ENCODE measurements around the gene TMEM259.
"Not testable (repeated sequence)": the region's sequence is repeated elsewhere in the genome, so short reads cannot be mapped to it uniquely, and the experiment has no call there.

Gene TMEM259

DNA sequence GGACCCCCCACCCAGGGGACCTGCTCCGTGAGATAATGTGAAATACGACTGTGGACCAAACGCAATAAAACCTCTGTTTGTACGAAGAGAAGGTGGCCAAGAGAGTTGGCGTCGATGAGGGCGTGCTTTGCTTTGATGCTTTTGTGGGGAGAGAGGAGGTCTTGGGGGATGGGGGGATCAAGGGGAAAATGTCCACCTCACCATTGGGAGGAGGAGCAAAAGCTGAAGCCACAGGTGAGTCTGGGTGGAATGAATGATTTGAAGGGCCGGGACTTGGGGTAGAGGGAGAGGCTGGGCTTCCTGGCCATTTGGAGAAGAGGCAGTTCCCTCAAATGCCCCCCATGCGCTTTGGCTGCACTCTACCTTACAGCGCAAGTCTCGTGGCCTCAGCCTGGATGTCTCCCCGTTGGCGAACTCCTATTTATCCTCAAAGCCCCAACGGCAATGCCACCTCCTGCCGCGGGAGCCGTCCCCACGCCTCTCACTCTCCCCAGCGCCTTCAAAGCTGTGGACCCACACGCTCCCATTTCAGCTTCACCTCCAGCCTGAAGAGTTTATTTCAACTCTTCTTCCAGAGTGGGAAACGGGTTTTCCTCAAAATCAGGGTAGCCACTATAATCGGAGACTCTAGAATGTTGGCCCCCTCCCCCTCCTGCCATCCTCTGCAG lies 18.2 kb upstream of the TMEM259 start:
- no peak for DNase-seq

DNA sequence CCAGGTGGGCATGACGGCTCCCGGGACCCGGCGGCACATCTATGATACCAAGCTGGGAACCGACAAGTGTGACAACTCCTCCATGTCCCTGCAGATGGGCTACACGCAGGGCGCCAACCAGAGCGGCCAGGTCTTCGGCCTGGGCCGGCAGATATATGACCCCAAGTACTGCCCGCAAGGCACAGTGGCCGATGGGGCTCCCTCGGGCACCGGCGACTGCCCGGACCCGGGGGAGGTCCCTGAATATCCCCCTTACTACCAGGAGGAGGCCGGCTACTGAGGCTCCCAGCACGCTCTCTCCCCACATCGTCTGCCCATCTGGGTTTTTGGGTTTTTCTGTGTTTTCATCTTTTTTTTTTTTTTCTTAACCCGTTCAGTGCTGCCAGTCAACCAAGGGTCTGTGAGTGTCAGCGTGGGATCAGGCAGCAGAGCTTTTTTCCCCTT lies 16.7 kb upstream of the TMEM259 start:
- no peak for DNase-seq

DNA sequence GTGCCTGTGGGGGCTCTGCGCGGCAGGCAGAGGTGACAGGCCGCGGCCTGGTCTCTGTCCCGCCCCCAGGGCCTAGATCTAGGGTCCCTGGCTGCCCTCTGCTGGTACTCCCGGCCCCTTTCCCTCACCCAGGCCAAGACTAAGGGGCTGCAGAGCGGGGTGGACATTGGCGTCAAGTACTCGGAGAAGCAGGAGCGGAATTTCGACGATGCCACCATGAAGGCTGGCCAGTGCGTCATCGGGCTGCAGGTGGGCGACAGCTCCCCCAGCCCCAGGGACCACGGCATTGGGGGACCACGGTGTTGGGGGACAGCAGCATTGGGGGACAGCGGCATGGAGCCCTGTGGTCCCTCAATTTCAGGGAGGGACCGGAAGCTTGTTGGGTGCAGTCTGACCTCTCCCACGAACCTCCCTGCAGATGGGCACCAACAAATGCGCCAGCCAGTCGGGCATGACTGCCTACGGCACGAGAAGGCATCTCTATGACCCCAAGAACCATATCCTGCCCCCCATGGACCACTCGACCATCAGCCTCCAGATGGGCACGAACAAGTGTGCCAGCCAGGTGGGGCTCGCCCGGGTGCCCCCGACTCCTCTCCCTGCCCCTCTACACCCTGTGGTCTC lies 15.2 kb upstream of the TMEM259 start:
- no peak for DNase-seq

DNA sequence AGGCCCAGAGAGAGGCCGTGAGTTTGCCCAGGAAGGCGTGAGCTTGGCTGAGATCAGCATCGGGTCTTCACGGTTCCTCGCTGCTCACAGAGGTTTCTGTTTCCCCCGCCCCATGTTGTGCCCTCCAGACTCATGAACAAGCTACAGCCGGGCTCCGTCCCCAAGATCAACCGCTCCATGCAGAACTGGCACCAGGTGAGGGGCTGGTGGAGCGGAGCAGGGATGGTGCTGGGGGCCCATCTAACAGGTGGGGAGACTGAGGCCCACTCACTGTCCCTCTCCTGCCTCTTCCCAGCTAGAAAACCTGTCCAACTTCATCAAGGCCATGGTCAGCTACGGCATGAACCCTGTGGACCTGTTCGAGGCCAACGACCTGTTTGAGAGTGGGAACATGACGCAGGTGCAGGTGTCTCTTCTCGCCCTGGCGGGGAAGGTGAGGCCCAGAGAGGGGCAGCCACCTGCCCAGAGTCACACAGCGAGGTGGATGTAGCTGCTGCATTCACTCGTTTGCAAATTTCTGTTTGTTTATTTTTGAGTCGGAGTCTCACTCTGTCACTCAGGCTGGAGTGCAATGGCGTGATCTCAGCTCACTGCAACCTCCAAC lies 11.4 kb upstream of the TMEM259 start:
- DNase-seq, result no peak

DNA sequence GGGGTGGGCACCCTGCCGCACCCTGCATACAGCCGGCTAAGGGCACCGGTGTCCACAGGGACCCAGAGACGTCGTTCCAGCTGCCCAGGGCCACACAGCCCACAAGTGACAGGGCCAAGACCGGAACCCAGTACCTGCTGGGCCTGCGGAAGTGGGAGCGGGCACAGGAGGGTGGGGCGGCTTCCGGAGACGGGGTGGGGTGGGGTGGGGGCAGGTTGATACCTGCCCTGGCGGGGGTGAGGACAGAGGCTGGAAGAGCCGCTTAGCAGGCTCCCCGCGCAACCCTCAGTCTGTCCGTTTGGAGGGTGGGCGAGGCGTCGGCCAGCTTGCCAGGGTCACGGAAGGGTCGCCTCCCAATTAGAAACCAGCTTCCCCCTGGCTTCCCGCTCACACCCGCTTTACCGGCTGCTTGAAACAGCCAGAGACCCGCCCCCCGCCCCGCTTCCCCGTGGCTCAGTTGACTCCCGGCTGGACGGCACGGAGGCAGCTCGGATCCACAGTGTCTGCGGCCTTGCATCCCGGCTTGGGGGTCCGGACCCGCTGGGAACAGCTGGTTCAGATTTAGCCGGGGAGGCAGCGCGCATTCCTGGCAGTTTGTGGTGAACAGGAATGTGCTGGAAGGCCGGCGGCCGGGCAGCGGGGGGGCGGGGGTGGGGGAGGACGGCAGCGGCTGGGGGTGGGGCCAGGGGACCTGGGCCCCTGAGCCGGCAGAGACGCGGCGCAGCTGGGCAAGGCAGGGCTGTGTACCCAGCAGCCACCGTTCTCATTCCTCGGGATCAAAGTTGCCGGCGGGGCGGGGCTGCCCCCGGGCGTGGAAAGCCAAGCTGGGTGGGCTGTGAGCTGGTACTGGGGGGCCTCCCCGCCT lies 7.4 kb upstream of the TMEM259 start:
- peak; percentile 56 for DNase-seq

DNA sequence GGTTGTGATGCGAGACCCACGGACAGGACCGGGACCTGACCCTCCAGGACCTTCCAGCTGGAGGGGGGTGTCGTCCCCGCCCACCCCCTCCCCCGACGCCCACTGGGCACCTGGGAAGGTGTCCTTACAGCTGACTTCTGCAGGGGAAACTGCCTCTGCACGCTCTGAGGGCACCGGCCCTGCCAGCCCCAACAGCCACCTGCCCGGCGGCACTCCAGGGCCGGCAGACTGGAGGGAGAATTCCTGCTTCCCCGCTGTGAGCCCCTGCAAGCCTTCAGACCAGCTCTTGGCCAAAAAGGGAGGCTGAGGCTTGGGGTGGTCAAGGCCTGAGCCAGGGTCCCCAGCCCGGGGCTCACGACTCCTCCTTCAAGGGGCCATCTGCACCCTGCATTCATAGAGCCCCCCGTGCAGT lies 6.7 kb upstream of the TMEM259 start:
- no peak for DNase-seq

DNA sequence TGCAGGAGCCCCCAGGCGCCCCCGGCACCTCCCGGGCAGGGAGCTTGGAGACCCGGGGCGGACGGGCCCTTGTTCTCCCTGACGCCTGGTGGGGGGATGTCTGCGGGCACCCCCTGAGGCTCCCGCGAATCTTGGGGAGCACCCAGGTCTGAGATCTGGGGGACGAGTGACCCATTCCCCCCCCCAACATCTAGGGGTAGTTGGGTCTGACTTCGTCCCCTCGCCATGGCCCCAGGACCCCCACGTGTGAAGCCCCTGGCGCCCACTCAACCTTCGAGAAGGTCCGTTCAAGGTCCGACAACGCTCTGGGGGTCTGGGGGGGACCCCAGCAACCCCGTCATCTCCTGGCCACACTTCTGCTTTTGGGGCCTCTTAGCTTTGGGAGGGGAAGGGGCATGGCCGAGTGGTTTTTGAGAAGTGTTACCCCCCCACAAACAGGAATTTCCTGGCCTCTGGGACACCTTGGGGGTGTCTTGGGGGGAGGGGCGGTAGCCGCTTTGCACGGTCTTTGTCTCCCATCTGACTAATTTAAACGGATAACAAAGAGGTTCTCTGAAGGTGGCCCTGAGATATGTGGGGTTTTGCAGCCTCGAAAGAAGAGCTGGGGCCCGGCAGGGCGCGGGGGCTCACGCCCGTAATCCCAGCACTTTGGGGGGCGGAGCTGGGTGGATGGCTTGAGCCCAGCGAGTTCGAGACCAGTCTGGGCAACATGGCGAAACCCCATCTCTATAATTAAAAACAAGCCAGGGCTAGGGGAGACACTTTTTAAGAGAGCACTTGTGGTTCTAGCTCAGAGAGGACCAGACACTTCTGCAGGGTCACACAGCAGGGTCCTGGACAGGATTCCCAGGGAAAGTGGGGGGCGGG lies 6.1 kb upstream of the TMEM259 start:
- no peak for DNase-seq

DNA sequence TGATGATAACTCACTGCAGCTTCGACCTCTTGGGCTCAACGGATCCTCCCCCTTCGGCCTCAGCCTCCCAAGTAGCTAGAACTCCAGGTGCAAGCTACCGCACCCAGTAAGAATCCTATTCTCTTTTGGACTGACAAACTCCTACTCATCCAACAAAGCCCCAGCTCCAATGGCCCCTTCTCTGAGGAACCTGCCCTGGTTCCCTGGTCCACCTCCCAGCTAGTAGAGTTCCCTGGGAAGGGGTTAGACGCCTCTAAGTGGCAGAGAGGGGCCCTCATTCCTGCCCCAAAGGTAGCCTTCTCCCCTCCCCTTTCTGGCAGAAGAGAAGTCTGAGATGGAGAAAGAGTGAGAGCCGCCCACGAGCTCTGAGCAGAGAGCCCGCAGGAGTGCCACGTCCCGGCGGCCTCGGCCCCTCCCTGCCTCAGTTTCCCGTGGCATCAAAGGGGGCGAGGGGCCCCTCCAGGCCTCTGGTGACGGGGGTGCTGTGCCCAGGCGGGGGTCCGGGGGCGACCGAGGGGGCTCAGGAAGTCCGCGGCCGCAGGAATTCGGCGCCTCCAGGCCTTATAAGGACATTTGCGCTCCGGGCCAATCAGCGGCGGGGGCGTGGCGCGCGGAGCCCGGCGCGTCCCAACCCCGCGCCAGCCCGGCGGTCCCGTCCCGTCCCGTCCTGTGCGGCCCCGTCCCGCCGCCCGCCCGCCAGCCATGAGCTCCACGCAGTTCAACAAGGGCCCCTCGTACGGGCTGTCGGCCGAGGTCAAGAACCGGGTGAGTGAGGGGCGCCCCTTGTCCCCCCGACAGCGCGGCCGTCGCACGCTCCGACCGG lies 5.2 kb upstream of the TMEM259 start, which contains the start of gene CNN2:
TSS of gene CNN2 (plus strand) at position 649 of the 823 bp plus-strand sequence. CDS start at position 703, 54 bp downstream.
- DNase-seq, result peak; percentile 55

DNA sequence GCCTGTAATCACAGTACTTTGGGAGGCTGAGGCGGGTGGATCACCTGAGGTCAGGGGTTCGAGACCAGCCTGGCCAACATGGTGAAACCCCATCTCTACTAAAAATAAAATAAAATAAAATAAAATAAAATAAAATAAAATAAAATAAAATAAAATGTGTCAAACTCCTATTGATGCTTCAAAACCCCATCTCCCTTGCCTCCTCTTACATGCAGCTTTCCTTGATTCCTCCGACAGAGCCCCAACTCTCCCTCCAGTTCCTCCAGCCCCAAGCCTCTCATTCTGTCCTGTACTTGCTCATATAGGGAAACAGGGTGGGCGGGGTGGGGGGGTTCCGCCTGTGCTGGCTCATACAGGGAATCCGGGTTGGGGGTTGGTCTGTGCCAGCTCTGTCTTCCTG lies 4.2 kb upstream of the TMEM259 start:
- not testable (repeated sequence) for DNase-seq

DNA sequence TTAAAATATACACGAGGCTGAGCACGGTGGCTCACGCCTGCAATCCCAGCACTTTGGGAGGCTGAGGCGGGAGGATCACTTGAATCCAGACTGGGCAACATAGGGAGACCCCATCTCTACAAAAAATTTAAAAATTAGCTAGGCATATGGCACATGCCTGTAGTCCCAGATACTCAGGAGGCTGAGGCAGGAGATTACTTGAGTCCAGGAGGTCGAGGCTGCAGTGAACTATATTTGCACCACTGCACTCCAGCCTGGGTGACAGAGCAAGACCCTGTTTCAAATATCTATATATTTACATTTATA lies 2.9 kb upstream of the TMEM259 start:
- DNase-seq, result not testable (repeated sequence)

DNA sequence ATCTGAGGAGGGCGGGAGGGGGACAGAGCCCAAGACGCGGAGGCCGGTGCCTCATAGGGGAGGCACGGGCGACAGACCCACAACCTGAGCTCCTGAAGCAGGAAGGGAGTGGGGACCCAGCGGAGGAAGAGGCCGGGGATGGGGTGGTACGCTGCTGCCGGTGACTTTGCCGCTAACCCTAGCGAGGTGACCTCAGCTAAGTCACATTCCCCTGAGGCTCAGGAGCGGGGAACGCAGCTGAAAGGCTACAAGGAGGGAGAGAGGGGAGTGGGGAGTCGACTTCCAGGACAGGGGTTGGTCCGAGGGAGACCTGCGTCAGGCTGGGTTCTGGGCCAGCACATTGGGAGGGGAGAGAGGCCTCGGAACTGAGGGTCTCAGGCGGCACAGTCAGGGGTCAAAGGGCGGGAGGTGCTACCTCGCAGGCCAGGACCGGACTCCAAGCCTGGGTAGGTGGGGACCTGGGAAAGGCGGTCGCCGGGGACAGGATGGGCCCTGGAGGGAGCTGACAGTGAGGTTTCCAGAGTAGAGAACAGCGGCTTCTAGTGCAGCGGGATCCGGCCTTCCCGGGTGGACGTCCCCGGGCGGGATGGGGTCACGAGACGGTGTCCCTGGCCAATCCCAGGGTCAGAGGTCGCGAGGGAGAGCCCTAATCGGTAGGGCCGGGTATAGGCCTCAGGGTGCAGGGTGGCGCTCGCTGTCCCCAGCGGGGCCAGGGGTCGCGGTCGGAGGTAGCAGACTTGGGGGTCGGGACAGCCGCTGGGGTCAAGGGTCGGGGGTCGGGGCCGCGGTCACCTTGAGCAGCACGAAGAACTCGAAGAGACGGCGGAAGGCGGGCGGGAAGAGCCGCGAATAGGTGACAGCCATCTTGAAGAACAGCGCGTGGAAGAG lies 699 bp downstream of the TMEM259 start:
- DNase-seq, result peak; percentile 34

DNA sequence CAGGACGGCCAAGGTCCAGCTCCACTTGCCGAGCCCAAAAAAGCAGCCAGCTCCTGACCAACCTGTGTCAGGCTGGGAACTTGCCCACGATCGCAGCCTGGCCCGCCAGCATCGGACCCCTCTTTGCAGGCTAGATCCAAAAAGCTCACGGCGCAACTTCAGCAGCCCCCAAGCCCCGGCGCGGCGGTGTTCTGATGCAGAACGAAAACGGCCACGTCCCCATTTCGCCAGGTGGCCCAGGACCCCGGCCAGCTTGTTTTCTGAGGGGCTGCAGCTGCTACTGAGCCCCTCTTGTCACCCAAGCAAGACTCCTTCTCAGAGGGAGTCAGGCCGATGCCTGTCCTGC lies 1.3 kb downstream of the TMEM259 start:
- no peak for DNase-seq

DNA sequence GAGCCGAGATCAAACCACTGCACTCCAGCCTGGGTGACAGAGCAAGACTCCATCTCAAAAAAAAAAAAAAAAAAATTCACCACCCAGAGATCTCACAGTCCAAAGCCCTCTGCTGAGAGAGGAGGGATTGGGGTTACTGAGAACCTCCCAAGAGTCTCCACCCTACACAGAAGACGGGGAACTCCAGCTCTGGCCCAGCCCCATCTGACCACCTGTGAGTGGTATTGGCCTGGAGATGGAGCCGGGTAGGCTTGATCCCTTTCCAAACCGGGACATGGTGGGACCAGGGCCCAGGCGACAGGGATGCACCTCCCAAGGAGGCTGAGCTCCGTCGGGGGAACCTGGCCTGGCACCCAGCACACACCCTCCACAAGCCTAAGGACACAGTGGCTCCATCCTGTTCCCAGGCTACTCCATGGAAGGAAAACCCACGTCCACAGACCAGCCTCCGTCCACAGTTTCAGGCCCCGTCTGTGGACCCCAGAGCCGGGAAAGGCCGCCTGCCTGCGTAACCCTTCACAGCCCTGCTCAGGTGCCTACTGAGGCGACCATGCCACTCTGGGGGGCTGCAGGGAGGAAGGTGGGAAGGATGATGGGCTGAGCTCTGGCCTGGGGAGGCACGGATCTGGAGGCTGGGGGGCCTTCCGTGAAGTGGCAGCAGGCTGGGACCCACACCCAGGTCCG lies 1.8 kb downstream of the TMEM259 start:
- no peak for DNase-seq

DNA sequence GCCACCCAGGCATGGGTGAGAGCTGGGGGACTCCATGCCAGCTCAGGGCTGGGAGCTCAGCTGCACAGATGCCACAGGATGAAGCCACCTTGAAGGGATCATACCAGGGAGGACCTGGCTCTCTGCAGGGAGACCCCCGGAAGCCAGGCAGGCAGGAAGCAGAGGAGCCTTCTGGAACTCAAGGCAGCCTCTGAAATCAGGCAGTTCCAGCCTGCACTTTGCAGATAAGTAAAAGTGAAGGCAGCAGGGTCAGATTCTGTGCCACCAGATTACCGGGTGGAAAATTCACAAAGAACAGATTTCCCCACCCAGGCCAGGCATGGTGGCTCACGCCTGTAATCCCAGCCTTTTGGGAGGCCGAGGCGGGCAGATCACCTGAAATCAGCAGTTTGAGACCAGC lies 2.5 kb downstream of the TMEM259 start:
- no peak for DNase-seq

DNA sequence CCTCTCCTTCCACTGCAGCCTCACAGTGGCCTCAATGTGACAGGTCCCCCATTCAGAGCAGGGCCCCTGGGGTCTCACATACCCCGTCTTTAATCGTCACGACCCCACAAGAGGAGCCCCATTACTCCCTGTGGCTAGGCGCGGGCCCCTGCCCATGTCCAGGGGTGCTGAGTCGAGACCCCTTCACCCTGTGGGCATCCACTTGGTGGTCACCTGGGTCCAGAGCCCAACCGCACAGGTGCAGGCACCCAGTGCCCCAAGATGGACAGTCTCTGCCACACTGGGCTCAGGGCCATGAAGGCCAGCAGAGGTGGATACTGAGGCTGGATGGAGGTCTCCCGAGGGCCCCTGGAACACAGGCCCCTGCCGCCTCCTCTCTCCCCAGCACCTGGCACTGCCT lies 3.0 kb downstream of the TMEM259 start:
- DNase-seq, result no peak

DNA sequence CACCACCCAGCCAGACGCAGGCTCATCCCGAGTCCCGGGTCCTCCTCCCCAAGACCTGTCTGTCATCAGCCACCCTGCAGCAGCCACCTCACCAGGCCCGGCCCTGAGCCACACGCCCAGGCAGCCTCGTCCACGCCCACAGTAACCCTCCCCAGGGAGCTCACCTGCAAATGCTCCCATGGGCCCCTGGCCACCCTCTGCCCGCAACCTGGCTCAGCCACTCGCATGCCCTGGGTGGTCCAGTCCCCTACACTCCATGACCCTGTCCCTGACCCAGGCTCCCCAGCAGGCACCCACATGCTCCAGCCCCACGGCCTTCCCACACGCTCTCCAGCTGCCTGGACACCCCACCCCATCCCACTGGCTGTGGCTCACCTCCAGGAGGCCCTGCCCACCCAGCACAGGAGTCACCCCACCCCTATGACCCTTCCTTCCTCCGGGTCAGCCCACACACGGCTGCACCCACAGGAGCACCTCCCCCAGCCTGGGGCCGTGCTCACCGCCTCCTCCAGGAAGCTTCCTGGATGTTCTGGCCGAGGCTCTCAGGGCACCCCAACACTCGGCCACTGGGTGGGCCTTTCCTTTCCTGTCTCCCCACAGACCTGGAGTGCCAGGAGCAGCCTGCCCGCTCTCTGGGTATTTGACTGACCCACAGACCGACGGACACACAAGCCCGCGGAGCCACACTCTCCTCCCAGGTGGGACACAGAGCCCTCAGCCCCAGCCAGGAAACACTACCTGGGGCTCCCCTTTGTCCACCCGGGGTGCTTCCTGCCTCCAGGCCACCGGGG lies 3.6 kb downstream of the TMEM259 start:
- DNase-seq, result no peak

DNA sequence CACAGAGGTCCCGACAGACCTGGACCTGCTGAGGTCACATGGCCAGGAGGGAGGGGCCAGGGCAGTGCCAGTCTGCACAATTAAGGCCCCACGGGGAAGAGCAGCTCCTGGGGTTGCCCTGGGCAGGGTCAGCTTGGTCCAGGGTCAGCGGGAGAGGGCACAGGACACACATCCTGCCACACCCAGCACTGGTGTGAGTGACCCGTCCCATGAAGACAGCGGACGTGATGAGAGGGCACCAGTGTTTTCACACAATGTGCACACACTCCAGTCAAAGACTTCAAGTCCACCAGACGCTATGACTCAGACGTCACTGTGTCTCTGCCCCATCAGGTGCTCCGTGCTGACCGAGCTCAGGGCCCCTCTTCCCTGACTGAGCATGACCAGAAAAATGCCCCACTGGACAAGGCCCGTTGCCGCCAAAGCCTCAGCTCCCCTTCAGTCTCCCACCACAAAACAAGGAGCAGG lies 4.2 kb downstream of the TMEM259 start:
- DNase-seq, result no peak

DNA sequence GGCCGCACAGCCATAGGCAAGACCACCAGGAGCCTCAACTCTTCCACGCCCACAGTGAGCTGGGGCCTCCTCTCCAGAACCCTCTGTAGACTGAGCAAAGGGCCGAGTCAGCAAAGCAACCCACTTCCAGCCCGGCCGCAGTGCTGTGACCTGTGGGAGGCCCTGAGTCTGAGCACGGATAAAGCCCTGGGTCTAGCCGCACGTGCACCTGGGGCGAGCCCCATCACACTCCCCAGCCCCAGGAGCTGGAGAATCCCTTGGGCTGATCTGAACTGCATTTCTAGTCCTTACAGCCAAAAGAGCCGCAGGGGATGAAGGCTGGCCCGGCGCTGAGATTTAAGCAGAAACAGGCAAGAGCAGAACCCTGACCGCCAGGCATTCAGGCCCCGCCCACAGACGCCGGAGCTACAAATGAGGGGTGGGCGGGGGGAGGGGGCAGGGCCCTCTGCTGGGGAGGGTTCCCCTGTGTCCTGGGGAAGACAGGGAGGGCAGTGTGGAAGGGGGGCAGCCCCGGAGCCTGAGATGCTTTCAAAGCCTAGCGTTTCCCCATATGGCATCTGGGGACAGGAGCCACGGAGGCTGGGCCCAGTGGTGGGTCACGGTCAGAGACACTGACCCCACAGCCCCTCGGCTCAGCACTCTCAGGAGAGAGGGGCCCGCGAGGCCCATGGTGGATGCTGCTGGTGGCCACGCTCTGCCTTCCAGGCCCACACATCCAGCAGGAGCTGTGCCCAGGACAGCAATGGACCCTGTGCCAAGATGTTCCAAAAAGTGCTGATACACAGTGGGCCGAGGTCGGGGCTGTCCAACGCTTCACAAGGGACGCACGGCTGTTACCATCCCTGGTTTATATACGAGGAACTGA lies 4.9 kb downstream of the TMEM259 start:
- no peak for DNase-seq
